Spinal cord (tissue), 10 donors: ENCODE results near the gene AGO4. TPM values are rescaled to one million over a fixed set of nuclear protein-coding genes. Genes with fewer than 3 reads are reported as not detected.
"Not testable (repeated sequence)": the region's sequence is repeated elsewhere in the genome, so short reads cannot be mapped to it uniquely, and the experiment has no call there.

Experiments used
- DNase-seq, 6 donors: peaks; one replicate each; pipeline versions ENCODE4 v3.0.0 to v3.0.0-alpha.2; 2013 to 2015; ENCODE audit warnings: low spot score in 6 of 6, low read depth in 4 of 6
- H3K27ac ChIP-seq: one replicate; pipeline ENCODE4 v1.5.1; 2013; ENCODE audit warnings: low read depth, low read length, control low read depth
- H3K27me3 ChIP-seq: one replicate; pipeline ENCODE4 v1.6.1; 2013; ENCODE audit warnings: low read length; ENCODE audit not compliant: control insufficient read depth, insufficient read depth
- H3K36me3 ChIP-seq: one replicate; pipeline ENCODE4 v1.6.1; 2013; ENCODE audit warnings: low read length; ENCODE audit not compliant: control insufficient read depth, insufficient read depth
- H3K4me1 ChIP-seq: one replicate; pipeline ENCODE4 v1.6.1; 2013; ENCODE audit warnings: low read length; ENCODE audit not compliant: control insufficient read depth, insufficient read depth
- H3K4me3 ChIP-seq: one replicate; pipeline ENCODE4 v1.5.1; 2013; ENCODE audit warnings: low read depth, low read length, control low read depth
- H3K9me3 ChIP-seq: one replicate; pipeline ENCODE4 v1.6.1; 2013; ENCODE audit warnings: low read length; ENCODE audit not compliant: control insufficient read depth, insufficient read depth
- WGBS: methylation state at CpG from one replicate; pipeline ENCODE4 v1.1.5; 2013; ENCODE audit warnings: missing lambda C conversion rate; ENCODE audit not compliant: insufficient coverage; 5-methylcytosine and 5-hydroxymethylcytosine counted together
- polyA plus RNA-seq, 2 donors: library from polyadenylated mRNA; unstranded; fragments of 120-200 nt; gene quantifications; one replicate each; pipeline ENCODE4 v1.2.1, GENCODE V29; 2013; ENCODE audit not compliant: insufficient read length in 2 of 2
- total RNA-seq, 2 donors: library from RNA; depleted of rRNA in 1 of 2; stranded (reverse); fragments of 120-200 nt in 1 of 2; fragments of >200 nt in 1 of 2; gene quantifications; one replicate each; pipeline versions ENCODE4 v1.2.3 to v1.2.4, GENCODE V29; 2013 to 2014
- donor health status: healthy.

Gene AGO4
- total and polyA plus RNA-seq, 4 donors, result 18.7 to 27.0 (median 23.9) TPM

DNA sequence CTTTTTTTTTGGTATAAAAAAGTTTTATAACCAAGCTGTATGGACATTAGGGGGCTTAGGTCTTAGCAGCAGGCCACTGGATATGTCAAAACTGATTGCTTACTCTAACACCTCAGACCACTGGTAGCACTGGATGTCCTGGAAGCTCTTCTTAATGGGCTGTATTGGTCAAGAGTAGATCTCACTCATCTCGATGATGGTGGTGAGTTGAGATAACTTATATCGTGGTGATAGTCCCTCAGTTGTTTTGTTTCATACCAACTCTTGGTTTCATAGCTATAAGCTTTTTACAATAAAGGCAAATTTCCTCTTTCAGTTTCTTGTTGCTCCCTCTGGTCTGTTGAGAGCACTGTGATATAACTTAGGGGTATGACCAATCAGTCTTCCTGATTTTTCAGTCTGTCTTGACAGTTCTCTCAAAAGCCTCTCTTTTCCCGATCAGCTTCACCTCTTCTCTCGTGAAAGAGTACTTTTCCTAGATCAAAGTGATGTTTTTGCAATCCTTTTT is 65.5 kb downstream of the AGO4 start:
- no peaks in the 10 kb centered on the region for H3K9me3 ChIP-seq
- no peak overlapping the region for H3K27ac ChIP-seq
- WGBS, result 77% methylated on average over 2 of the region's 4 CpGs
- H3K27me3 ChIP-seq, result no peaks in the 10 kb centered on the region
- no peak overlapping the region for H3K4me3 ChIP-seq
- H3K36me3 ChIP-seq, result no peaks in the 10 kb centered on the region
- H3K4me1 ChIP-seq, result no peaks in the 10 kb centered on the region
- no peak for DNase-seq

DNA sequence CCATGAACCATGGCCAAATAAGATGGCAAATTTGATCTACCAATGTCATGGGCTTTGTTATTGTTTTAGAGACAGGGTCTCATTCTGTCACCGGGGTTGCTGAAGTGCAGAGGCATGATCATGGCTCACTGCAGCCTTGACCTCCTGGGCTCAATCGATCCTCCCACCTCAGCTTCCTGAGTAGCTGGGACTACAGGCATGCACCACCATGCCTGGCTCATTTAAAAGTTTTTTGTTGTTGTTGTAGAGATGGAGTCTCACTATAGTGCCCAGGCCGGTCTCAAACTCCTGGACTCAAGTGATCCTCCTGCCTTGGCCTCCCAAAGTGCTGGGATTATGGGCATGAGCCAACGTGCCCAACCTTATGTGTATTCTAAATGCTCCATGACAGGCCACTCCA is 66.3 kb downstream of the AGO4 start:
- not testable (repeated sequence) for H3K4me1 ChIP-seq, H3K27me3 ChIP-seq, H3K36me3 ChIP-seq, DNase-seq, H3K9me3 ChIP-seq, H3K4me3 ChIP-seq, H3K27ac ChIP-seq
- 100% methylated on average over 2 of the region's 4 CpGs for WGBS

DNA sequence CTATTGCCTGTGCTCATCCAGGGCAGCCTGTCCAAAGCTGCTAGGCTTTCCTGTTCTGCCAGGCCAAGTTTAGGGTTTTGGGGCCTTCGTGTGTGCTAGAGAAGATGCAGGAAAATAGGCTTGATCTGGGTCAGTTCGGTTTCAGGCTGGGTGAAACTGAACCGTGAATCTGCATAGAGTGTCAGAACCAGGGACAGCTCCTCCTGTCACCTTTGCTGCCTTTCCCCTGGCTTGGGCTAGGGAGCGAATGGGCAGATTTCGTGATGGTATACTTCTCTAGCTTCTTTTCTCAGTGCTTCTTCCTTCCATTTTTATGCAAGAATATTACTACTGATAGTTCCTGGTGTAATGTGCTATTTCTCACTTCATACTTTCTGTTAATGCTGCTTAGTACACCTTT is 69.2 kb downstream of the AGO4 start:
- 37% methylated on average over 2 of the region's 5 CpGs for WGBS
- no peaks in the 10 kb centered on the region for H3K4me1 ChIP-seq

DNA sequence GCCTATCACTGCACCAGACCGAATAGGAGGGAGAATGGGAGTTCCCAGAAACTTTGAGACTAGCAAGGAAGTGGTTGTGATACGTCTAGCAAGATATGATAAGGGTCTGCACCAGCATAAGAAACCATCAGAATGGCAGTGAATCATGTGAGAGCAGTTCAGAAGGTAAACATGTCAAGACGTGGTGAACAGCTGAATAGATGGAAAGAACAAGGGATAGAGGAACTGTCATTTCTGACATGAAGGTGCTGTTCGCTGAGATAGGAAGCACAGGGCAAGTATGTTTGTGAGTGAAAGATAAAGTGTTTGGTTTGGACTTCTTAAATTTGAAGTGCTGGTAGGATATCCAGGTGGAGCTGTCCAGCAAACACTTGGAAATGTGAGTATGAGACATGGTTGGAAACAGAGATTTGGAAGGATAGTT is 74.0 kb downstream of the AGO4 start:
- no peaks in the 10 kb centered on the region for H3K36me3 ChIP-seq
- WGBS, result 87% methylated on average over 4 of the region's 4 CpGs
- H3K4me1 ChIP-seq, result peaks cover 23% of the 10 kb centered on the region
- no peak overlapping the region for H3K27ac ChIP-seq
- DNase-seq, result no peak
- H3K27me3 ChIP-seq, result no peaks in the 10 kb centered on the region
- no peak overlapping the region for H3K4me3 ChIP-seq
- no peaks in the 10 kb centered on the region for H3K9me3 ChIP-seq

More for the DNA sequence above, 69.2 kb downstream of the AGO4 start:
- Histone ChIP-seq H3K27ac (no peak overlapping the region), H3K27me3 (no peaks in the 10 kb centered on the region), H3K9me3 (no peaks in the 10 kb centered on the region), H3K4me3 (no peak overlapping the region), H3K36me3 (no peaks in the 10 kb centered on the region)
- no peak for DNase-seq

DNA sequence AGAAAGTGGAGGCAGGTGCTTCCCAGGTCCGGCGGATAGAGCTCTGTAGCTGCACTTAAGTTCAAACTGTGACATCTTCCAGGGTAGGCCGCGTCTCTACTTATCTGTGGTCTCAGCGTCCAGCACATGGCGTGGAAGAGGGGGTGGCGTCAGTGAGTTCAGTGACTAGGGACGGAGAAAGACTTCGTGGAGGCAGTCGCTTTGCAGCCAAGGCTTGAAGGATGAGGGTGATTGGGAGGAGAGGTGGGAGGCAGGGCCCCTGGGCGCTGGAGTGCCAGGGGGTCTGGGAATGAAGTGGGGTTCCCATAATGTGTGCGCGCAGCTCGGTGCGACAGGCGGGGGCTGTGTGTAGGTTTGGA is 74.7 kb downstream of the AGO4 start:
- peaks cover 26% of the 10 kb centered on the region for H3K4me1 ChIP-seq
- WGBS, result 54% methylated on average over 16 of the region's 16 CpGs
- H3K27ac ChIP-seq, result no peak overlapping the region
- no peak for DNase-seq
- peak overlapping the region; percentile 26 for H3K4me3 ChIP-seq
- H3K27me3 ChIP-seq, result no peaks in the 10 kb centered on the region
- no peaks in the 10 kb centered on the region for H3K36me3 ChIP-seq
- H3K9me3 ChIP-seq, result no peaks in the 10 kb centered on the region

DNA sequence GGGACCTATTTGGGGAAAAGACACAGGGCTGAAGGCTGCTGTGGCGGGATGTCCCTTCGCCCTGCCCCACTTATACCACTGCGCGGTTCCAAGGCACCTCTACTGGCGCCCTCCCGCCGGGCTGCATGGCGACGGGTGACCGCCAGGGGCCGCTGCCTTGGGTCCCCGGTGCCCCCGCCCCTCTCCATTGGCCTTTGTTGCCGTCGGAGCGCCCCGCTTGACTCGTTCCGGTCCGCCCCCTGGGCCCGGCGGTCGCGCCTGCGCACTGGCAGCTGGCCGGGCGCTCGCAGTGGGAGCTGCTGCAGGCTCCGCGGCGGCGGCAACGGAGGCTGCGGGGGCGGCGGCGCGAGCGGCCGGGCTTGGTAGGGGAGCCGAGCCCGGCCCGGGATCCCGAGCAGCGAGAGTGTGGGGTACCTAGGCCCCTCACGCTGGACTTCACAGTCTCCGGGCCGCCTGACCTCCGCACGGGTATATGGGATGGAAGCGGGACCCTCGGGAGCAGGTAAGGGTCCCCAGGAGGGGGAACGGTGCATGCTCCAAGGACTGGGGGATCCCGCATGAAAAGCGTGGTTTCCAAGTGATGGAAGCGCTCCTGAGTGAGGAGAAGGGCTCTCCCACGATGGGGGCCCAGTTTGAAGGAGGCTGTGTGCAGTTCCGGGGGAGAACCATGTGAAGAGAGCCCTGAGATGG is 75.3 kb downstream of the AGO4 start, which contains the start of gene AGO1:
TSS of gene AGO1 (plus strand) at position 265 of the 690 bp plus-strand sequence. CDS start at position 478, 213 bp downstream.
- peak; percentile 69 to 97 (median 85) for DNase-seq
- Histone ChIP-seq H3K4me1 (peaks cover 26% of the 10 kb centered on the region), H3K4me3 (peak within 1 kb of the TSS; percentile 97), H3K27ac (peak within 1 kb of the TSS; percentile 89), H3K27me3 (no peaks in the 10 kb centered on the region), H3K9me3 (no peaks in the 10 kb centered on the region), H3K36me3 (no peaks in the 10 kb centered on the region)
- 0% methylated on average over 58 of the region's 58 CpGs for WGBS

DNA sequence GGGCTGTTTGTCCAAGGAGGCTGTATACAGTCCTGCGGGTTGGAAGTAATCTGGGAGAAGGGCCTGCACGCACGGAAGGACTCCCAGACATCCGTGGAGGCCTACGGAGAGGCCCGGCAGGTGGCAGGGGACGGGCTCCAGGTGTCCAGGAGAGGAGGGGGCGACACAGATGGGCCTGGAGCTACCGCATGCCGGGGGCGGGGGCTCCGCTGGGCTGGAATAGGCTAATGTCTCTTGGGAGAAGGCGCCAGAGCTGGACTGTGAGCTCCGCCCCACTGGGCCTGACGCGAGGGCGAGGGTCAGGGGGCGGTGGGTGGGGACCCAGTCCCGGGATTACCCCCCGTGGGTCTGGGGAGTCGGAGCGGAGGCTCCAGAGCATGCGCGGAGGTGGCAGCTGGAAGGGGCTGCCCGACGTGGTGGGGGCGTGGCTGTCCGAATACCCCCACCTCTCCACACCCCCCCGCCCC is 75.9 kb downstream of the AGO4 start:
- Histone ChIP-seq H3K4me3 (peak overlapping the region; percentile 97), H3K36me3 (peaks cover 4% of the 10 kb centered on the region), H3K27me3 (no peaks in the 10 kb centered on the region), H3K27ac (peak overlapping the region; percentile 89), H3K4me1 (peaks cover 26% of the 10 kb centered on the region), H3K9me3 (no peaks in the 10 kb centered on the region)
- peak in 5 of 6 donors; percentile 24 to 89 (median 39) for DNase-seq
- WGBS, result 2% methylated on average over 16 of the region's 29 CpGs

DNA sequence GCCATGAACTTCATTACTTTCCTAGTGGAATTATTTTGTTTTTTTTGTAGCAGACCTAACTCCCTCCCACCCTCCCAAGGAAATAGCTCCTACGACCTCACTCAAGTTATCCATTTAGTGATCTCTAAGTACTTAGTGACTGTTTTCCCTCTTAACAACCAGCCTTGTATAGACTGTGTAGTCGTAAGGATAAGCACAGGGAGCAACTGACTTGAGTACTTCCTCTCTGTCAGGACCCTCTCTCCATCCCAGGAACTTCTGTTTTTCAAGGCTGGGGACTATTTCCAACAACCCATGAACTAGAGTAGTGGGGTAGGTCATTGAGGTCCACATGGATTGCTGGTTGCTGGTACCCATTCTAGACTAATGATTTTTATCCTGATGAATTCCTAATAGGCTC is 77.1 kb downstream of the AGO4 start:
- no CpG with 5 or more reads among the region's 2 CpGs for WGBS

DNA sequence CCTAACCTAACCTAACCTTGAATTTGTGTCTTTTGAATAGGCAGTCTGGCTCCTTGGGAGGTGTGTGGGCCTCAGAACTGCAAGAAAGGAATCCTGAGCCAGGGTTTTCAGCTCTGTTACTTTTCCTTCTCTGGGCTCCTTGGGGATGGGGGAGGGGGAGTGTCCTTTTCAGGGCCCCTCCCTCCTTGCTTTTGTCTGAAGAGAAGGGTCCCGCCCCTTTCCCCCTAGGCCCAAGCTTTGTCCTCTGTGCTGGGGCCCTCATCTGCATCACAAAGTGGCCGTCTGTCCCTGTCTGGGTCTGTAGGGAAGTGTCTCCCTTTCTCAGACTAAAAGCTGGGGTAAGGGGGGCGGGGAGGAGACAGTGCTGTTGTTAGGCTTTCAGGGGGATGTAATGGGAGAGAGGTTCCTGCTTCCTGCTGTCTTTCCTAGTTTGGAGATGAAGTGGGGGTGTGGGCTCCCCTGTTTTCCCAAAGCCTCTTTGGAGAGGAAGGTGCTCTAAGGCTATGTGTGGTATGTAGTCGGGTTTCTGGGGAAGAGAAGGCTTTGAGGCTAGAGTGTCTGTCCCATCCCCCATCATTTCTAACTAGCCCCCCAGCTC is 78.2 kb downstream of the AGO4 start:
- Histone ChIP-seq H3K36me3 (peaks cover 18% of the 10 kb centered on the region), H3K9me3 (no peaks in the 10 kb centered on the region), H3K4me3 (no peak overlapping the region), H3K27ac (no peak overlapping the region), H3K27me3 (no peaks in the 10 kb centered on the region), H3K4me1 (peaks cover 26% of the 10 kb centered on the region)
- WGBS, result no CpG with 5 or more reads among the region's 4 CpGs
- DNase-seq, result peak in 3 of 6 donors; percentile 14 to 83 (median 80)

More for the DNA sequence above, 77.1 kb downstream of the AGO4 start:
- DNase-seq, result no peak
- no peak overlapping the region for H3K4me3 ChIP-seq
- peaks cover 26% of the 10 kb centered on the region for H3K4me1 ChIP-seq
- H3K27ac ChIP-seq, result no peak overlapping the region
- no peaks in the 10 kb centered on the region for H3K27me3 ChIP-seq
- peaks cover 15% of the 10 kb centered on the region for H3K36me3 ChIP-seq
- H3K9me3 ChIP-seq, result no peaks in the 10 kb centered on the region
